HG03159 (cell line): ENCODE measurements around the gene OBP2B.
"Not testable (repeated sequence)": the region's sequence is repeated elsewhere in the genome, so short reads cannot be mapped to it uniquely, and the experiment has no call there.

Source experiments
- ATAC-seq: cut with Tn5 transposase; IDR thresholded peaks from one replicate; pipeline ENCODE4 v1.9.1; 2021; ENCODE audit warnings: mild to moderate bottlenecking, moderate library complexity; ENCODE audit not compliant: unreplicated experiment

Gene OBP2B

GRCh38 chr9:133223159-133223756 is 14.2 kb upstream of the OBP2B start:
- not testable (repeated sequence) for ATAC-seq

GRCh38 chr9:133221994-133222393 is 12.9 kb upstream of the OBP2B start:
- not testable (repeated sequence) for ATAC-seq

- ATAC-seq: no peak
Measured at GRCh38 chr9:133221177-133221809, 12.2 kb upstream of the OBP2B start.

GRCh38 chr9:133218049-133218975 is 9.3 kb upstream of the OBP2B start:
- ATAC-seq: not testable (repeated sequence)

GRCh38 chr9:133217333-133217988 is 8.4 kb upstream of the OBP2B start:
- not testable (repeated sequence) for ATAC-seq

GRCh38 chr9:133214276-133214675 is 5.2 kb upstream of the OBP2B start:
- ATAC-seq: not testable (repeated sequence)

GRCh38 chr9:133210609-133211008 is 1.6 kb upstream of the OBP2B start:
- ATAC-seq: no peak

GRCh38 chr9:133210202-133210532 is 1.1 kb upstream of the OBP2B start:
- no peak for ATAC-seq

- ATAC-seq: not testable (repeated sequence)
Measured at GRCh38 chr9:133209327-133210201, 514 bp upstream of the OBP2B start.

- ATAC-seq: not testable (repeated sequence)
Measured at GRCh38 chr9:133208171-133208879, 725 bp downstream of the OBP2B start.

GRCh38 chr9:133207540-133208170 is 1.4 kb downstream of the OBP2B start:
- no peak for ATAC-seq

GRCh38 chr9:133207021-133207531 is 2.0 kb downstream of the OBP2B start:
- ATAC-seq: no peak

- no peak for ATAC-seq
Measured at GRCh38 chr9:133205996-133206931, 2.8 kb downstream of the OBP2B start.

GRCh38 chr9:133205481-133205887 is 3.6 kb downstream of the OBP2B start:
- ATAC-seq: not testable (repeated sequence)

GRCh38 chr9:133204993-133205336 is 4.1 kb downstream of the OBP2B start:
- no peak for ATAC-seq

GRCh38 chr9:133204335-133204992 is 4.6 kb downstream of the OBP2B start:
- ATAC-seq: no peak

GRCh38 chr9:133203506-133204075 is 5.5 kb downstream of the OBP2B start:
- ATAC-seq: no peak
